Measurements from ENCODE around the gene ZNF483.

DNA sequence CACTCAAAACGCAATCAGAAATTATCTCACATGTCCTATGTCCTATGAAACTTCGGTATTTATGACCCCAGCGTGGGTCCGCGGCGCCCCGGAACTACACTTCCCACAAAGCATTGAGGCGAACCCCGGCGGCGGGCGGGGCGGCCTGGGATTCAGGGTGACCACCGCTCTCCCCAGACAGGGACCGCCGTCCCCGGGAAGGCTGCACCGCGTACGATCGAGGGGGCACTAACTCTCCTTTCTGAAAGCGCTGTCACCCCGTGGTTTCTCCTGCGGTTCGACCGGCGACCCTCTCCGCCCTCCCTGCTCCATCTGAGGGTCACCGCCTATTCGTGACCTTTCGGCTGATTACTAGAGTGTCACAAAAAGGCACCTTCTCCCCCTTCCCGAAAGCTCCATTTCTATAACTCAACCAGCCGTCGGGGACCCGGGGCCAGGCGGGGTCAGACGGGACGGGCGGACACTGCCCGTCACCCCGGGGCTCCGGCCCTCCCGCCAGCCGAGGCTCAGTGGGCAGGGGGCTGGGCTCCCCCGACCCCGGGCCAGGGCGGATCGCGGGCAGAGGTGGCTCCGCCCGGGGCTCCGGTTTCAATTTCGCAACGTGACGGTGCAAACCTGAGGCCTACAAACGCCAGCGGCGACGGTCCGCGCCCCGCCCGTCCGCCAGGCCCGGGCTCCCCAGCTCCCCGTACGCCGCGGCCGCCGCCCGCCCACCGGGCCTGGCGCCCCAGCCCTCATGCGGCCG lies 42.1 kb upstream of the ZNF483 start:
- 0 out of 2 replicates have a peak, but pooled peaks have one; percentile 41 for TF ChIP-seq POLR2AphosphoS5 (IDR thresholded peaks at IDR 0.05; ENCODE audit: low read depth)
- TF ChIP-seq, protein P1, sequence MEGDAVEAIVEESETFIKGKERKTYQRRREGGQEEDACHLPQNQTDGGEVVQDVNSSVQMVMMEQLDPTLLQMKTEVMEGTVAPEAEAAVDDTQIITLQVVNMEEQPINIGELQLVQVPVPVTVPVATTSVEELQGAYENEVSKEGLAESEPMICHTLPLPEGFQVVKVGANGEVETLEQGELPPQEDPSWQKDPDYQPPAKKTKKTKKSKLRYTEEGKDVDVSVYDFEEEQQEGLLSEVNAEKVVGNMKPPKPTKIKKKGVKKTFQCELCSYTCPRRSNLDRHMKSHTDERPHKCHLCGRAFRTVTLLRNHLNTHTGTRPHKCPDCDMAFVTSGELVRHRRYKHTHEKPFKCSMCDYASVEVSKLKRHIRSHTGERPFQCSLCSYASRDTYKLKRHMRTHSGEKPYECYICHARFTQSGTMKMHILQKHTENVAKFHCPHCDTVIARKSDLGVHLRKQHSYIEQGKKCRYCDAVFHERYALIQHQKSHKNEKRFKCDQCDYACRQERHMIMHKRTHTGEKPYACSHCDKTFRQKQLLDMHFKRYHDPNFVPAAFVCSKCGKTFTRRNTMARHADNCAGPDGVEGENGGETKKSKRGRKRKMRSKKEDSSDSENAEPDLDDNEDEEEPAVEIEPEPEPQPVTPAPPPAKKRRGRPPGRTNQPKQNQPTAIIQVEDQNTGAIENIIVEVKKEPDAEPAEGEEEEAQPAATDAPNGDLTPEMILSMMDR (IDR thresholded peaks at IDR 0.05; ENCODE audit: insufficient read depth, low read length): no peak

Measured in HL-60 (cell line).